ENCODE data around the gene HK1.

The HK1 gene

GRCh38 chr10:69419096-69419743, 140.9 kb downstream of the HK1 start:
- Histone ChIP-seq H3K9ac (ENCODE audit: low read depth, low read length) (no peak overlapping the region), H3K4me2 (ENCODE audit: low read length) (no peak overlapping the region), H3K36me3 (ENCODE audit: insufficient read depth, low read length) (no peaks in the 10 kb centered on the region), H3K27me3 (ENCODE audit: control insufficient read depth, insufficient read depth, low read length) (peaks cover 43% of the 10 kb centered on the region), H3K9me3 (replicated peaks; ENCODE audit: low read length) (no peaks in the 10 kb centered on the region), H3K4me3 (ENCODE audit: low read length) (no peak overlapping the region), H3K4me1 (ENCODE audit: control insufficient read depth, insufficient read depth, low read length) (no peaks in the 10 kb centered on the region)

GRCh38 chr10:69419744-69420126, 141.4 kb downstream of the HK1 start:
- Histone ChIP-seq H3K36me3 (ENCODE audit: insufficient read depth, low read length) (no peaks in the 10 kb centered on the region), H3K4me2 (ENCODE audit: low read length) (no peak overlapping the region), H3K9me3 (replicated peaks; ENCODE audit: low read length) (no peaks in the 10 kb centered on the region), H3K4me3 (ENCODE audit: low read length) (no peak overlapping the region), H3K9ac (ENCODE audit: low read depth, low read length) (no peak overlapping the region), H3K4me1 (ENCODE audit: control insufficient read depth, insufficient read depth, low read length) (no peaks in the 10 kb centered on the region), H3K27me3 (ENCODE audit: control insufficient read depth, insufficient read depth, low read length) (peaks cover 43% of the 10 kb centered on the region)

- peaks cover 26% of the 10 kb centered on the region for H3K27me3 ChIP-seq (ENCODE audit: control insufficient read depth, insufficient read depth, low read length)
- no peaks in the 10 kb centered on the region for H3K36me3 ChIP-seq (ENCODE audit: insufficient read depth, low read length)
- H3K4me1 ChIP-seq (ENCODE audit: control insufficient read depth, insufficient read depth, low read length) = no peaks in the 10 kb centered on the region
- no peaks in the 10 kb centered on the region for H3K9me3 ChIP-seq (replicated peaks; ENCODE audit: low read length)
- no peak overlapping the region for H3K4me2 ChIP-seq (ENCODE audit: low read length)
- H3K4me3 ChIP-seq (ENCODE audit: low read length) = no peak overlapping the region
- no peak overlapping the region for H3K9ac ChIP-seq (ENCODE audit: low read depth, low read length)
Observed at GRCh38 chr10:69421611-69422308, 143.5 kb downstream of the HK1 start.

GRCh38 chr10:69422676-69423075, 144.4 kb downstream of the HK1 start:
- Histone ChIP-seq H3K4me2 (ENCODE audit: low read length) (no peak overlapping the region), H3K9me3 (replicated peaks; ENCODE audit: low read length) (no peaks in the 10 kb centered on the region)

GRCh38 chr10:69425041-69425440, 146.7 kb downstream of the HK1 start:
- peaks cover 16% of the 10 kb centered on the region for H3K27me3 ChIP-seq (ENCODE audit: control insufficient read depth, insufficient read depth, low read length)
- no peak overlapping the region for H3K4me3 ChIP-seq (ENCODE audit: low read length)
- H3K9me3 ChIP-seq (replicated peaks; ENCODE audit: low read length) = no peaks in the 10 kb centered on the region
- H3K4me1 ChIP-seq (ENCODE audit: control insufficient read depth, insufficient read depth, low read length) = no peaks in the 10 kb centered on the region
- no peak overlapping the region for H3K9ac ChIP-seq (ENCODE audit: low read depth, low read length)
- no peak overlapping the region for H3K4me2 ChIP-seq (ENCODE audit: low read length)
- no peaks in the 10 kb centered on the region for H3K36me3 ChIP-seq (ENCODE audit: insufficient read depth, low read length)

More at GRCh38 chr10:69422676-69423075, 144.4 kb downstream of the HK1 start:
- Histone ChIP-seq H3K4me1 (ENCODE audit: control insufficient read depth, insufficient read depth, low read length) (no peaks in the 10 kb centered on the region), H3K36me3 (ENCODE audit: insufficient read depth, low read length) (no peaks in the 10 kb centered on the region), H3K27me3 (ENCODE audit: control insufficient read depth, insufficient read depth, low read length) (peaks cover 16% of the 10 kb centered on the region), H3K4me3 (ENCODE audit: low read length) (no peak overlapping the region), H3K9ac (ENCODE audit: low read depth, low read length) (no peak overlapping the region)

- no peaks in the 10 kb centered on the region for H3K9me3 ChIP-seq (replicated peaks; ENCODE audit: low read length)
- no peaks in the 10 kb centered on the region for H3K4me1 ChIP-seq (ENCODE audit: control insufficient read depth, insufficient read depth, low read length)
- no peaks in the 10 kb centered on the region for H3K36me3 ChIP-seq (ENCODE audit: insufficient read depth, low read length)
- H3K4me3 ChIP-seq (ENCODE audit: low read length) = no peak overlapping the region
- peaks cover 16% of the 10 kb centered on the region for H3K27me3 ChIP-seq (ENCODE audit: control insufficient read depth, insufficient read depth, low read length)
- no peak overlapping the region for H3K4me2 ChIP-seq (ENCODE audit: low read length)
- no peak overlapping the region for H3K9ac ChIP-seq (ENCODE audit: low read depth, low read length)
Observed at GRCh38 chr10:69425511-69426298, 147.4 kb downstream of the HK1 start.

- Histone ChIP-seq H3K4me1 (ENCODE audit: control insufficient read depth, insufficient read depth, low read length) (no peaks in the 10 kb centered on the region), H3K4me3 (ENCODE audit: low read length) (no peak overlapping the region), H3K9ac (ENCODE audit: low read depth, low read length) (no peak overlapping the region), H3K4me2 (ENCODE audit: low read length) (no peak overlapping the region), H3K27me3 (ENCODE audit: control insufficient read depth, insufficient read depth, low read length) (peaks cover 16% of the 10 kb centered on the region), H3K9me3 (replicated peaks; ENCODE audit: low read length) (no peaks in the 10 kb centered on the region), H3K36me3 (ENCODE audit: insufficient read depth, low read length) (no peaks in the 10 kb centered on the region)
Observed at GRCh38 chr10:69426376-69426727, 148.1 kb downstream of the HK1 start.

GRCh38 chr10:69428165-69428564, 149.9 kb downstream of the HK1 start:
- no peaks in the 10 kb centered on the region for H3K4me1 ChIP-seq (ENCODE audit: control insufficient read depth, insufficient read depth, low read length)
- H3K4me2 ChIP-seq (ENCODE audit: low read length) = no peak overlapping the region
- no peak overlapping the region for H3K4me3 ChIP-seq (ENCODE audit: low read length)
- H3K9me3 ChIP-seq (replicated peaks; ENCODE audit: low read length) = no peaks in the 10 kb centered on the region
- H3K36me3 ChIP-seq (ENCODE audit: insufficient read depth, low read length) = no peaks in the 10 kb centered on the region
- H3K9ac ChIP-seq (ENCODE audit: low read depth, low read length) = no peak overlapping the region
- H3K27me3 ChIP-seq (ENCODE audit: control insufficient read depth, insufficient read depth, low read length) = peaks cover 7% of the 10 kb centered on the region

- no peaks in the 10 kb centered on the region for H3K36me3 ChIP-seq (ENCODE audit: insufficient read depth, low read length)
- no peak overlapping the region for H3K9ac ChIP-seq (ENCODE audit: low read depth, low read length)
- no peak overlapping the region for H3K4me3 ChIP-seq (ENCODE audit: low read length)
- no peaks in the 10 kb centered on the region for H3K9me3 ChIP-seq (replicated peaks; ENCODE audit: low read length)
- H3K4me1 ChIP-seq (ENCODE audit: control insufficient read depth, insufficient read depth, low read length) = peaks cover 16% of the 10 kb centered on the region
- H3K27me3 ChIP-seq (ENCODE audit: control insufficient read depth, insufficient read depth, low read length) = no peaks in the 10 kb centered on the region
- H3K4me2 ChIP-seq (ENCODE audit: low read length) = no peak overlapping the region
Observed at GRCh38 chr10:69434169-69434568, 155.9 kb downstream of the HK1 start.

GRCh38 chr10:69434926-69435325, 156.6 kb downstream of the HK1 start:
- Histone ChIP-seq H3K4me3 (ENCODE audit: low read length) (no peak overlapping the region), H3K9me3 (replicated peaks; ENCODE audit: low read length) (no peaks in the 10 kb centered on the region), H3K9ac (ENCODE audit: low read depth, low read length) (no peak overlapping the region), H3K27me3 (ENCODE audit: control insufficient read depth, insufficient read depth, low read length) (no peaks in the 10 kb centered on the region), H3K36me3 (ENCODE audit: insufficient read depth, low read length) (no peaks in the 10 kb centered on the region), H3K4me2 (ENCODE audit: low read length) (no peak overlapping the region), H3K4me1 (ENCODE audit: control insufficient read depth, insufficient read depth, low read length) (peaks cover 23% of the 10 kb centered on the region)

GRCh38 chr10:69435966-69436520, 157.7 kb downstream of the HK1 start:
- Histone ChIP-seq H3K4me3 (ENCODE audit: low read length) (no peak overlapping the region), H3K9ac (ENCODE audit: low read depth, low read length) (no peak overlapping the region), H3K4me1 (ENCODE audit: control insufficient read depth, insufficient read depth, low read length) (peaks cover 30% of the 10 kb centered on the region), H3K4me2 (ENCODE audit: low read length) (no peak overlapping the region), H3K27me3 (ENCODE audit: control insufficient read depth, insufficient read depth, low read length) (no peaks in the 10 kb centered on the region), H3K9me3 (replicated peaks; ENCODE audit: low read length) (no peaks in the 10 kb centered on the region), H3K36me3 (ENCODE audit: insufficient read depth, low read length) (no peaks in the 10 kb centered on the region)
